ENCODE data around the gene ATXN7.

ATXN7 gene

GRCh38 chr3:63830526-63830925, 33.1 kb upstream of the ATXN7 start:
- no peak for DNase-seq (ENCODE audit: low read depth)
- no peak for TF ChIP-seq CTCF (IDR thresholded peaks at IDR 0.05; ENCODE audit: low read length, missing control alignments)
- no peak overlapping the region for H3K4me3 ChIP-seq (replicated peaks; ENCODE audit: low read depth, low read length)

- no peak overlapping the region for H3K4me3 ChIP-seq (replicated peaks; ENCODE audit: low read depth, low read length)
- no peak for TF ChIP-seq CTCF (IDR thresholded peaks at IDR 0.05; ENCODE audit: low read length, missing control alignments)
These were observed 31.3 kb upstream of the ATXN7 start for GRCh38 chr3:63832395-63832794.

GRCh38 chr3:63841704-63842103, 22.0 kb upstream of the ATXN7 start:
- TF ChIP-seq CTCF (IDR thresholded peaks at IDR 0.05; ENCODE audit: low read length, missing control alignments) = no peak
- H3K4me3 ChIP-seq (replicated peaks; ENCODE audit: low read depth, low read length) = no peak overlapping the region
- no peak for DNase-seq (ENCODE audit: low read depth)

More at GRCh38 chr3:63832395-63832794, 31.3 kb upstream of the ATXN7 start:
- no peak for DNase-seq (ENCODE audit: low read depth)

- no peak for DNase-seq (ENCODE audit: low read depth)
- no peak for TF ChIP-seq CTCF (IDR thresholded peaks at IDR 0.05; ENCODE audit: low read length, missing control alignments)
- H3K4me3 ChIP-seq (replicated peaks; ENCODE audit: low read depth, low read length) = no peak overlapping the region
These were observed 21.5 kb upstream of the ATXN7 start for GRCh38 chr3:63842127-63842526.

GRCh38 chr3:63845215-63845614, 18.5 kb upstream of the ATXN7 start:
- H3K4me3 ChIP-seq (replicated peaks; ENCODE audit: low read depth, low read length) = no peak overlapping the region
- DNase-seq (ENCODE audit: low read depth) = peak; percentile 5
- TF ChIP-seq CTCF (IDR thresholded peaks at IDR 0.05; ENCODE audit: low read length, missing control alignments) = no peak

GRCh38 chr3:63847718-63848450, 15.8 kb upstream of the ATXN7 start:
- TF ChIP-seq CTCF (IDR thresholded peaks at IDR 0.05; ENCODE audit: low read length, missing control alignments) = no peak
- no peak for DNase-seq (ENCODE audit: low read depth)
- H3K4me3 ChIP-seq (replicated peaks; ENCODE audit: low read depth, low read length) = no peak overlapping the region

GRCh38 chr3:63849175-63849574, 14.5 kb upstream of the ATXN7 start:
- no peak for TF ChIP-seq CTCF (IDR thresholded peaks at IDR 0.05; ENCODE audit: low read length, missing control alignments)
- no peak overlapping the region for H3K4me3 ChIP-seq (replicated peaks; ENCODE audit: low read depth, low read length)
- no peak for DNase-seq (ENCODE audit: low read depth)
